Left cardiac atrium (tissue), 4 donors: ENCODE results near the gene KRTAP10-6. TPM values are rescaled to one million over a fixed set of nuclear protein-coding genes. Genes with fewer than 3 reads are reported as not detected.

Experiments used
- ATAC-seq, 2 donors: fragments of 200-7000 bp; cut with Tn5 transposase; one replicate each; pipeline ENCODE4 v1.9.1; 2020; ENCODE audit warnings: mild to moderate bottlenecking in 2 of 2, moderate library complexity in 2 of 2
- DNase-seq: peaks from one replicate; pipeline ENCODE4 v3.0.0-alpha.2; 2020
- intact Hi-C, 2 donors: fragments of 100-400 bp; cut with DNase I; formaldehyde crosslinking; loops; one replicate each; pipeline versions ENCODE4 v1.14.1 to v1.15.1; 2022 to 2023
- total RNA-seq, 2 donors: library from RNA; stranded (reverse); fragmentation: NEBNext Ultra II Directional; extraction: Animal tissue kit (Norgen Biotek cat#: 25700); gene quantifications; one replicate each; pipeline ENCODE4 v1.2.1, GENCODE V29; 2021
- donor health status: DM: no; HTN: yes; CAD: no.
- donor health status: DM: no; HTN: yes; CAD: no; lungs with severe emphysema.
- donor health status: DM: yes; HTN: yes; CAD: no.
- donor health status: Dilated cardiomyopathy.

The KRTAP10-6 gene
- total RNA-seq, 2 donors from 2014 or later = not detected

DNA sequence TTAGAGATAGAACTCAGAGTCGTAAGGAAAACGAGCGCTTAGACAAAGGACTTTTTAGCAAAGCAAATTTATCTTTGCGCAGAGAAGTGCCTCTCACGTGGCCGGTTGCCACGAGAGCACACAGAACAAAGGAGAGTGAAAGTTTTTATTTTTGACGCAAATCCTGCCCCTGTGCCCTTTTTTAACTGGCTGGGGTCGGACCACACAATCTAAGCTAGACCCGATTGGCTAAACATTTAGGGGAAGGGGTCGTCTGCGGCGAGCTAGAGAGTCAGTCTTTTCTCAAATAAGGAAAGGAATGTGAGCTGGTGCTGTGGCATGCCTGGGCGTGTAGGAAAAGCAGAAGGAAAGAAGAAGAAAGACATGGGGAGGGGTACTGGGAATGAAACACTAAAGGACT is 43.4 kb downstream of the KRTAP10-6 start:
- DNase-seq (no peak), ATAC-seq (no peak)
- intact Hi-C loops = no loop called here

GRCh38 chr21:44548381-44548780 is 43.9 kb downstream of the KRTAP10-6 start:
- ATAC-seq (no peak), DNase-seq (no peak)
- intact Hi-C loops = no loop called here

- intact Hi-C loops = no loop called here
- DNase-seq = no peak
- no peak for ATAC-seq
Observed at GRCh38 chr21:44547656-44548331, 44.5 kb downstream of the KRTAP10-6 start.

DNA sequence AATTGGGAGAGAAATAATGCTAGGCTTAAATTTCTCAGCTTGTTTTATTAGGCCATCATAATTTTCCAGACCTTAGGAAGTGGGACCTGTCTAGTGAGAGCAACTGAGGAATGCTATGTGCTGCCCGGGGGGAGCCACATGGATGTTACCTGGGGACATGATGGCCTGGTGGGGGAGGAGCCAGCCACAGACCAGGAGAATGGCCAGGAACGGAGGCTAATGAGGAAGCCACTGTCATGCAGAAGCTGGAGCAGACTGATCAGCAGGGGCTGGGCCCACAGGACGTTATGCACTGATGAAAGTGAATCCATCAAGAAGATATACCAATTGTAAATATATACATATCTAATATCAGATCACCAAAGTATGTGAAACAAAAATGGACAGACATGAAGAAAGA is 47.7 kb downstream of the KRTAP10-6 start:
- intact Hi-C loops = no loop called here
- no peak for ATAC-seq
- no peak for DNase-seq

DNA sequence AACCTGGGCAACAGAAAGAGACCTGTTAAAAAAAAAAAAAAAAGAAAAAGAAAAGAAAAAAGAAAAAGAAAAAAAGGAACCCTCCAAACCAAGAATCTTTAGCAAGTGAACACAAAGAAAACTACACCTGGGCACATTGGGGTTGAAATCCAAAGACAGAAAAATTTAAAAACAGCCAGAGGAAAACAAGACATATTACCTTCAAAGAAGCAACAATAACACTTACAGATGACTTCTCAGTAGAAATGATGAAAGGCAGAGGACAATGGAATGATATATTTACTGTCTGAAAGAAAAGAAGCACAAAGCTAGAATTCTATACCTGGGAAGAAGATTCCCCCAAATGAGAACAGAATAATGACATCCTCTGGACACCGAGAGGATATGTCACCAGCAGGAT is 49.6 kb downstream of the KRTAP10-6 start:
- no peak for ATAC-seq
- no peak for DNase-seq
- intact Hi-C loops = no loop called here

Other genes with a start within 250 kb of the KRTAP10-6 start
- gene TRPM2, start 238.9 kb downstream of the KRTAP10-6 start, total RNA-seq = 1 to 10 TPM; 2.9 to 5.1 TPM
- gene LRRC3, start 137.0 kb downstream of the KRTAP10-6 start, total RNA-seq = 1 to 10 TPM; 1.4 to 2.5 TPM
- not detected for gene KRTAP10-1, start 52.3 kb downstream of the KRTAP10-6 start, total RNA-seq
- gene KRTAP10-2, start 41.0 kb downstream of the KRTAP10-6 start, total RNA-seq = not detected
- not detected for gene KRTAP10-3, start 33.7 kb downstream of the KRTAP10-6 start, total RNA-seq
- gene KRTAP10-4, start 18.8 kb downstream of the KRTAP10-6 start, total RNA-seq = not detected
- gene KRTAP10-5, start 11.9 kb downstream of the KRTAP10-6 start, total RNA-seq = not detected
- gene KRTAP10-7, start 8.1 kb upstream of the KRTAP10-6 start, total RNA-seq = not detected
- gene KRTAP10-8, start 19.6 kb upstream of the KRTAP10-6 start, total RNA-seq = not detected
- gene KRTAP10-9, start 34.6 kb upstream of the KRTAP10-6 start, total RNA-seq = not detected
- gene KRTAP10-10, start 44.9 kb upstream of the KRTAP10-6 start, total RNA-seq = not detected
- not detected for gene KRTAP10-11, start 53.9 kb upstream of the KRTAP10-6 start, total RNA-seq
- gene KRTAP12-4, start 62.2 kb upstream of the KRTAP10-6 start, total RNA-seq = not detected
- not detected for gene KRTAP12-3, start 65.4 kb upstream of the KRTAP10-6 start, total RNA-seq
- gene KRTAP12-2, start 74.4 kb upstream of the KRTAP10-6 start, total RNA-seq = not detected
- not detected for gene KRTAP12-1, start 89.7 kb upstream of the KRTAP10-6 start, total RNA-seq
- not detected for gene KRTAP10-12, start 104.7 kb upstream of the KRTAP10-6 start, total RNA-seq
- 1 to 10 TPM in 1 of 2 donors, under 1 TPM in 1; 0.39 to 1.6 TPM for gene TSPEAR, start 119.1 kb upstream of the KRTAP10-6 start, total RNA-seq
- gene UBE2G2, start 209.3 kb upstream of the KRTAP10-6 start, total RNA-seq = 10 to 100 TPM; 62.0 to 83.0 TPM
- gene SUMO3, start 225.6 kb upstream of the KRTAP10-6 start, total RNA-seq = 10 to 100 TPM; 71.2 to 93.3 TPM